IMR-90 (cell line): ENCODE data around the gene PIR. TPM values are rescaled to one million over a fixed set of nuclear protein-coding genes. Genes with fewer than 3 reads are reported as not detected.

Experiments used
- ATAC-seq: fragments of 200-7000 bp; cut with Tn5 transposase; 2 replicates; pipeline ENCODE4 v1.9.1; 2020; ENCODE audit warnings: low read depth, mild to moderate bottlenecking, moderate library complexity
- BruUV-seq: library from RNA; stranded (reverse); fragments of 400-500 nt; replicated peaks from 2 replicates; lab custom pipeline; 2021; lab: Mats Ljungman, UMichigan
- CTCF ChIA-PET: fragments of 300-600 bp; formaldehyde crosslinking; extraction: SDS; loops from one replicate; lab custom pipeline; 2021; ENCODE audit warnings: antibody characterized with exemption; lab: Yijun Ruan, JAX
- POLR2A ChIA-PET: fragments of 300-600 bp; sonication (Branson Sonifier 250); formaldehyde crosslinking; loops from one replicate; lab custom pipeline; 2022; ENCODE audit warnings: antibody characterized with exemption; ENCODE audit not compliant: unreplicated experiment; lab: Charles Lee
- DNase-seq: peaks from one replicate; pipeline ENCODE4 v3.0.0; 2013
- H2AFZ ChIP-seq: replicated peaks from 2 replicates; pipeline ENCODE3; 2013; ENCODE audit warnings: low read length, mild to moderate bottlenecking; ENCODE audit not compliant: poor library complexity
- H2AK5ac ChIP-seq: 2 replicates; pipeline ENCODE4 v1.6.1; 2013; ENCODE audit warnings: low read depth, low read length, inconsistent platforms
- H2AK9ac ChIP-seq: replicated peaks from 2 replicates; pipeline ENCODE3; 2013; ENCODE audit warnings: mild to moderate bottlenecking, low read depth, low read length, moderate library complexity; ENCODE audit not compliant: poor library complexity
- H2BK120ac ChIP-seq: 2 replicates; pipeline ENCODE4 v1.6.1; 2013; ENCODE audit warnings: low read depth, low read length, inconsistent platforms
- H2BK15ac ChIP-seq: 3 replicates; pipeline ENCODE4 v1.6.1; 2013; ENCODE audit warnings: low read depth, low read length, inconsistent platforms
- H2BK20ac ChIP-seq: 2 replicates; pipeline ENCODE4 v1.6.1; 2013; ENCODE audit warnings: low read depth, mild to moderate bottlenecking, inconsistent platforms, low read length, moderate library complexity
- H2BK5ac ChIP-seq: 2 replicates; pipeline ENCODE4 v1.6.1; 2013; ENCODE audit warnings: mild to moderate bottlenecking, low read depth, low read length, inconsistent platforms; ENCODE audit not compliant: poor library complexity, severe bottlenecking
- H3K14ac ChIP-seq: replicated peaks from 2 replicates; pipeline ENCODE4 v1.6.1; 2013; ENCODE audit warnings: low read depth, low read length, inconsistent platforms
- H3K18ac ChIP-seq: 2 replicates; pipeline ENCODE4 v1.6.1; 2013; ENCODE audit warnings: low read depth, low read length, control low read depth
- H3K23ac ChIP-seq: 2 replicates; pipeline ENCODE4 v1.6.1; 2013; ENCODE audit warnings: low read depth, low read length, inconsistent platforms
- H3K27ac ChIP-seq: 2 replicates; pipeline ENCODE4 v1.5.1; 2013; ENCODE audit warnings: mild to moderate bottlenecking, control low read depth, low read length; ENCODE audit not compliant: insufficient read depth
- H3K27me3 ChIP-seq: 2 replicates; pipeline ENCODE4 v1.6.1; 2013; ENCODE audit warnings: low read length; ENCODE audit not compliant: control insufficient read depth, insufficient read depth
- H3K36me3 ChIP-seq: 2 replicates; pipeline ENCODE4 v1.6.1; 2013; ENCODE audit warnings: low read length, mixed read lengths; ENCODE audit not compliant: control insufficient read depth, insufficient read depth
- H3K4ac ChIP-seq: 2 replicates; pipeline ENCODE4 v1.6.1; 2013; ENCODE audit warnings: low read depth, low read length, inconsistent platforms
- H3K4me1 ChIP-seq: 2 replicates; pipeline ENCODE4 v1.6.1; 2013; ENCODE audit warnings: low read length, mixed read lengths; ENCODE audit not compliant: control insufficient read depth, insufficient read depth
- H3K4me2 ChIP-seq: 2 replicates; pipeline ENCODE4 v1.6.1; 2013; ENCODE audit warnings: low read depth, mild to moderate bottlenecking, control low read depth, low read length, moderate library complexity
- H3K4me3 ChIP-seq: 2 replicates; pipeline ENCODE4 v1.5.1; 2013; ENCODE audit warnings: low read depth, mild to moderate bottlenecking, control low read depth, low read length, moderate library complexity; ENCODE audit not compliant: insufficient read depth
- H3K56ac ChIP-seq: 2 replicates; pipeline ENCODE4 v1.6.1; 2013; ENCODE audit warnings: low read length, inconsistent platforms; ENCODE audit not compliant: insufficient read depth; ENCODE audit errors: extremely low read depth
- H3K79me1 ChIP-seq, 2 experiments: 2 replicates each; pipeline ENCODE4 v1.6.1; 2013; ENCODE audit warnings: low read length in 2 of 2, inconsistent platforms in 1 of 2, low read depth in 1 of 2
- H3K9ac ChIP-seq: 2 replicates; pipeline ENCODE4 v1.6.1; 2013; ENCODE audit warnings: low read depth, low read length, control low read depth
- H3K9me1 ChIP-seq: 2 replicates; pipeline ENCODE4 v1.6.1; 2013; ENCODE audit warnings: low read length, inconsistent platforms; ENCODE audit not compliant: insufficient read depth
- H3K9me3 ChIP-seq: 2 replicates; pipeline ENCODE4 v1.6.1; 2013; ENCODE audit warnings: low read length; ENCODE audit not compliant: control insufficient read depth, insufficient read depth
- H4K20me1 ChIP-seq: 2 replicates; pipeline ENCODE4 v1.6.1; 2013; ENCODE audit warnings: low read length, inconsistent platforms; ENCODE audit not compliant: insufficient read depth
- H4K5ac ChIP-seq: 2 replicates; pipeline ENCODE4 v1.6.1; 2013; ENCODE audit warnings: mild to moderate bottlenecking, low read depth, low read length, control low read depth
- H4K8ac ChIP-seq, 2 experiments: 2 replicates each; pipeline ENCODE4 v1.6.1; 2013; ENCODE audit warnings: low read depth in 2 of 2, low read length in 2 of 2, control low read depth in 1 of 2, inconsistent platforms in 1 of 2
- H4K91ac ChIP-seq: 2 replicates; pipeline ENCODE4 v1.6.1; 2013; ENCODE audit warnings: low read depth, low read length, inconsistent platforms; ENCODE audit not compliant: insufficient read depth
- BHLHE40 ChIP-seq: fragments of 150-350 bp; IDR thresholded peaks from 2 replicates; pipeline ENCODE4 v1.6.1; 2016; ENCODE audit warnings: mild to moderate bottlenecking, low read depth, low read length
- CEBPB ChIP-seq: IDR thresholded peaks from 2 replicates; pipeline ENCODE4 v1.6.1; 2012; ENCODE audit warnings: low read depth, low read length, improper control_type of control experiment
- CHD1 ChIP-seq: IDR thresholded peaks from 2 replicates; pipeline ENCODE4 v1.6.1; 2012; ENCODE audit warnings: low read depth, low read length, improper control_type of control experiment
- CTCF ChIP-seq: conservative IDR thresholded peaks from 2 replicates; pipeline ENCODE4 v1.5.1; 2012; ENCODE audit warnings: mild to moderate bottlenecking, low read depth, low read length, improper control_type of control experiment
- ELK1 ChIP-seq: fragments of 150-350 bp; IDR thresholded peaks from 2 replicates; pipeline ENCODE4 v1.6.1; 2016; ENCODE audit warnings: low read depth, mild to moderate bottlenecking, low read length, moderate library complexity, borderline replicate concordance
- FOS ChIP-seq: fragments of 150-350 bp; IDR thresholded peaks from 2 replicates; pipeline ENCODE4 v1.6.1; 2016; ENCODE audit warnings: low read depth, low read length
- MAFK ChIP-seq: IDR thresholded peaks from 2 replicates; pipeline ENCODE4 v1.6.1; 2012; ENCODE audit warnings: low read depth, low read length, improper control_type of control experiment
- MAZ ChIP-seq: IDR thresholded peaks from 2 replicates; pipeline ENCODE4 v1.6.1; 2012; ENCODE audit warnings: low read depth, mild to moderate bottlenecking, low read length, improper control_type of control experiment, moderate library complexity, borderline replicate concordance
- MXI1 ChIP-seq: IDR thresholded peaks from 2 replicates; pipeline ENCODE4 v1.6.1; 2012; ENCODE audit warnings: low read depth, mild to moderate bottlenecking, low read length, moderate library complexity, borderline replicate concordance
- NFE2L2 ChIP-seq: fragments of 150-350 bp; IDR thresholded peaks from 2 replicates; pipeline ENCODE4 v1.6.1; 2016; ENCODE audit warnings: low read depth, mild to moderate bottlenecking, low read length
- POLR2A ChIP-seq: IDR thresholded peaks from 2 replicates; pipeline ENCODE4 v1.6.1; 2012; ENCODE audit warnings: mild to moderate bottlenecking, low read depth, low read length
- RAD21 ChIP-seq: IDR thresholded peaks from 2 replicates; pipeline ENCODE4 v1.6.1; 2012; ENCODE audit warnings: low read length, improper control_type of control experiment
- RCOR1 ChIP-seq: IDR thresholded peaks from 2 replicates; pipeline ENCODE4 v1.6.1; 2012; ENCODE audit warnings: mild to moderate bottlenecking, low read length, improper control_type of control experiment; ENCODE audit not compliant: insufficient replicate concordance
- RFX5 ChIP-seq: IDR thresholded peaks from 2 replicates; pipeline ENCODE4 v1.8.0; 2012; ENCODE audit warnings: low read depth, mild to moderate bottlenecking, low read length, moderate library complexity
- SMC3 ChIP-seq: fragments of 150-350 bp; IDR thresholded peaks from 2 replicates; pipeline ENCODE4 v1.6.1; 2016; ENCODE audit warnings: low read depth, mild to moderate bottlenecking, antibody characterized with exemption, low read length, moderate library complexity
- USF2 ChIP-seq: fragments of 150-350 bp; IDR thresholded peaks from 2 replicates; pipeline ENCODE4 v1.6.1; 2017; ENCODE audit warnings: mild to moderate bottlenecking, antibody characterized with exemption, low read length, low read depth
- dilution Hi-C: fragments of 300-500 bp; cut with HindIII; formaldehyde crosslinking; loops from one replicate; pipeline ENCODE4 v1.14.3; 2018; ENCODE audit warnings: low sequenced_read_pairs; ENCODE audit not compliant: unreplicated experiment
- in situ Hi-C: fragments of 300-500 bp; cut with MboI; formaldehyde crosslinking; loops from 3 replicates; pipeline ENCODE4 v1.14.3; 2019; ENCODE audit warnings: low sequenced_read_pairs, inconsistent platforms, mixed read lengths
- intact Hi-C: fragments of 100-400 bp; cut with micrococcal nuclease; formaldehyde crosslinking; loops from 2 replicates; pipeline ENCODE4 v1.10.0; 2022
- polyA plus RNA-seq, 3 experiments: library from polyadenylated mRNA; depleted of rRNA; stranded (reverse); fragments of >200 nt; gene quantifications; 2 replicates each; pipeline ENCODE4 v1.2.3, GENCODE V29; 2012; ENCODE audit warnings: low replicate concordance in 1 of 3
- total RNA-seq: library from RNA; depleted of rRNA; stranded (reverse); fragments of >200 nt; gene quantifications from 2 replicates; pipeline ENCODE4 v1.2.3, GENCODE V29; 2012

The PIR gene
- total and polyA plus RNA-seq, 2 of the 4 experiments (the other 2 are of a cell fraction): 5.7 to 8.7 TPM

- no peak overlapping the region for H3K23ac ChIP-seq
- H2BK20ac ChIP-seq: no peak overlapping the region
- H4K91ac ChIP-seq: no peak overlapping the region; the same call in 1 of the 2 replicates
- no peaks in the 10 kb centered on the region for H3K36me3 ChIP-seq
- H2AFZ ChIP-seq: no peak overlapping the region
- H2AK9ac ChIP-seq: no peak overlapping the region
- H4K5ac ChIP-seq: no peak overlapping the region
- CTCF ChIA-PET: no interaction called here
- H3K18ac ChIP-seq: peak overlapping the region; percentile 13; the same call in 1 of the 2 replicates
- H2BK15ac ChIP-seq: no peak overlapping the region
- H4K20me1 ChIP-seq: no peaks in the 10 kb centered on the region
- no peak overlapping the region for H2BK5ac ChIP-seq
- intact Hi-C loops: loop anchor here (10.0 kb wide), 1 partner anchor 331 kb away; no protein-coding TSS in a partner anchor
- H3K4me1 ChIP-seq: peaks cover 2% of the 10 kb centered on the region; the same call in 1 of the 2 replicates
- no TSS peak for BruUV-seq
- no peak overlapping the region for H4K8ac ChIP-seq
- POLR2A ChIA-PET: no interaction called here
- H2BK120ac ChIP-seq: no peak overlapping the region
- in situ Hi-C loops: loop anchor here (10.0 kb wide), 1 partner anchor 221 kb away; no protein-coding TSS in a partner anchor
- dilution Hi-C loops: no loop called here
- H3K27ac ChIP-seq: no peak overlapping the region
- no peaks in the 10 kb centered on the region for H3K9me1 ChIP-seq
- H3K14ac ChIP-seq: no peak overlapping the region
- H3K27me3 ChIP-seq: peaks cover 5% of the 10 kb centered on the region
- H2AK5ac ChIP-seq: no peak overlapping the region
- DNase-seq (no peak), ATAC-seq (no peak)
- H3K4me3 ChIP-seq: no peak overlapping the region
- no peak overlapping the region for H3K9ac ChIP-seq
- no peak overlapping the region for H3K56ac ChIP-seq
- no peaks in the 10 kb centered on the region for H3K79me1 ChIP-seq
- no peak overlapping the region for H3K4ac ChIP-seq
- H3K9me3 ChIP-seq: no peaks in the 10 kb centered on the region
- TF ChIP-seq BHLHE40 (no peak), RAD21 (no peak), FOS (no peak), SMC3 (no peak), RFX5 (no peak), POLR2A (no peak), CTCF (no peak), USF2 (no peak), RCOR1 (no peak), MAFK (no peak), MXI1 (no peak), CHD1 (no peak), NFE2L2 (no peak), CEBPB (no peak), ELK1 (no peak), MAZ (no peak)
- no peak overlapping the region for H3K4me2 ChIP-seq
Measured at GRCh38 chrX:15344106-15344505, 149.0 kb downstream of the PIR start.
